ENCODE data around the gene LGALS3BP.

The LGALS3BP gene

DNA sequence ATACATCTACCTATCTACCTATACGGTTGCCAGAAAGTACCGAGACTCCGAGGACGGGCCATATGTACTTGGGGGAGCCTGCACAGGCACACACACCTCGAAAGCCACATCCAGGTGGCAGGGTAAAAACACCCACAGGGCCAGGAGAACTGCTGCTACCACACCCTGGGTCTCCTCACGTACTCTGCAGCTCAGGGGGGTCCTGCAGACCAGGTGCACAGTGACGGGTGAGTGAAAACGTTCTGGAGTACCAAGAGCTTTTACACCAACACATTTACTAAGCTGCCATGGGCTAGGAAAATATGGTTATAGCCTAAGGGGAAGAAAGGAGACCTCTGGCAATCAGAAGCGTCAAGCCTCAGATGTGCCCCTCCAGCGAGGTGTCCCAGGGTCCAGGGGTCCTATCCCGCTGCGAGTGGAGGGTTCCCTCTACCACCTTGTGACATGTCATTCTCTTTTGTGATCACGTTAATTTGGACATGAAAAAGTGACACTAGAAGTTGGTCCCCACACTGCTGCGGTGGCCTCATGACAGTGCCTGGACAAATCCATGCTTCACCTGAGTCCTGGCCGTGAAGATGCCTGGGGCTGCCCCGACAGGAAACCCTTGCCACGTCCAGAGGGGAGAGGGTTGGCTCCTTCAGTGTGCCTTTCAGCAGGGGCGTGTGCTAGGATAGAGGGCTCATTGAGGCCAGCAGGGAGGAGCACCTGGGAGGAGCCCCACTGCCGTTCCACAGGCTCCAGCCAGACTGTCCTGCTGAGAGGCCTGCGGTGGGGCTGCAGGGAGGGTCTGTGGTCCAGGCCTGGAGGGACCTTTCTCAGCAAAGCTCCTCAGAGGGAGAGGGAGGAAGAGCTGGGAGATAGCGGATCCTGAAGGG, 28.0 kb upstream of the LGALS3BP start:
- H3K9ac ChIP-seq (ENCODE audit: low read depth, low read length) = no peak overlapping the region
- H3K36me3 ChIP-seq (ENCODE audit: insufficient read depth, low read length) = no peaks in the 10 kb centered on the region
- H3K4me1 ChIP-seq (ENCODE audit: insufficient read depth, low read length) = no peaks in the 10 kb centered on the region
- H3K9me3 ChIP-seq (ENCODE audit: control insufficient read depth, insufficient read depth, low read length) = peaks cover under 1% of the 10 kb centered on the region; the same call in 1 of the 2 replicates

DNA sequence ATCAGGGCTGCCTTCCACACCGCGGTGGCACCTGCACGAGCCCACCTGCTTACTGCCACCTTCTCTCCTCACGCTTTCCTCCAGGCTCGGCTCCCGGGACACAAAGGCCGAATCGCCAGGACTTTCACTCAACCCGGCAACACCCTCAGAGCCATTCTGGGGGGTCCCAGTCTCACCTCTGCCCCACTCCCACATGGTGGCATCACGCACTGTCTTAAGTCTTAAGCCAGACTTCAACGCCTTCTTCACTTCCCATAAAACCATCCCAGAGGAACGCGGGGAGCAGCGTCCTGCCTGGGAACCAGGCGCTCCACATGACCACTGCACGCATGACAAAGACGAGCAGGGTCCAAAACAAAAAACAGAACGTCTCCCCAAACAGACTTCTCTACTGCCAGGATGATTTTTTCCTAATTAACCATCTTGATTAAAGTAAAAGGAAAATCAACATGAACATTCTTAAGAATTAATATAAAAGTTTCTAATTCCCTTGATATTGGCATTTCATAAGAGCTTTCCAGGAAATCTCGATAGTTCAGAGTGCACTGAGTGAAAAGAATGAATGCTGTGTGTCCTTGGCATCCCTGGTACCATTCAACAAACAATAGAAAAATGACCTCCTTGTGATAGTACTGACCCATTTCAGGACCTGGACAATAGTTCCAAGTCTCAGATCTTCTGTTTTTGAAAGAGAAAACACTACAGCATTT, 27.2 kb upstream of the LGALS3BP start:
- Histone ChIP-seq H3K4me1 (ENCODE audit: insufficient read depth, low read length) (no peaks in the 10 kb centered on the region), H3K9me3 (ENCODE audit: control insufficient read depth, insufficient read depth, low read length) (no peaks in the 10 kb centered on the region), H3K9ac (ENCODE audit: low read depth, low read length) (no peak overlapping the region)

DNA sequence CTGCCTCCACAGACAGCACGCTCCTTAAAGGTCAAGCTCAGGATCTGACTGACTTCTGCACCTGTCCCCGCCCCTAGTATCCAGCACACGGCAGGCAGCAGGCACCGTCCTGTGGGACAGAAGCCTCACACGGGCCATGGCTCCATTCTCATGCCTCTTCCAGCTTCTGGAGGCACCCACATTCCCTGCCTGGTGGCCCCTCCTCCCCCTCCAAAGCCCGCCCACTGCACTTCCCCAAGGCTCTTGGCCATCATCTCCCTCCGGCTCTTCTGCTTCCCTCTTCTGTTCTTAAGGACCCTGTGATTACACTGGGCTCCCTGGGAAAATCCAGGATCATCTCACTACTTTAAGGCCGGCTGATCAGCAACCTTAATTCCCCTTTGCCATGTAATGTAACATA, 26.3 kb upstream of the LGALS3BP start:
- no peaks in the 10 kb centered on the region for H3K4me1 ChIP-seq (ENCODE audit: insufficient read depth, low read length)
- H3K9ac ChIP-seq (ENCODE audit: low read depth, low read length) = no peak overlapping the region
- no peaks in the 10 kb centered on the region for H3K36me3 ChIP-seq (ENCODE audit: insufficient read depth, low read length)
- H3K9me3 ChIP-seq (ENCODE audit: control insufficient read depth, insufficient read depth, low read length) = no peaks in the 10 kb centered on the region

More for the DNA sequence above, 27.2 kb upstream of the LGALS3BP start:
- H3K36me3 ChIP-seq (ENCODE audit: insufficient read depth, low read length) = no peaks in the 10 kb centered on the region

DNA sequence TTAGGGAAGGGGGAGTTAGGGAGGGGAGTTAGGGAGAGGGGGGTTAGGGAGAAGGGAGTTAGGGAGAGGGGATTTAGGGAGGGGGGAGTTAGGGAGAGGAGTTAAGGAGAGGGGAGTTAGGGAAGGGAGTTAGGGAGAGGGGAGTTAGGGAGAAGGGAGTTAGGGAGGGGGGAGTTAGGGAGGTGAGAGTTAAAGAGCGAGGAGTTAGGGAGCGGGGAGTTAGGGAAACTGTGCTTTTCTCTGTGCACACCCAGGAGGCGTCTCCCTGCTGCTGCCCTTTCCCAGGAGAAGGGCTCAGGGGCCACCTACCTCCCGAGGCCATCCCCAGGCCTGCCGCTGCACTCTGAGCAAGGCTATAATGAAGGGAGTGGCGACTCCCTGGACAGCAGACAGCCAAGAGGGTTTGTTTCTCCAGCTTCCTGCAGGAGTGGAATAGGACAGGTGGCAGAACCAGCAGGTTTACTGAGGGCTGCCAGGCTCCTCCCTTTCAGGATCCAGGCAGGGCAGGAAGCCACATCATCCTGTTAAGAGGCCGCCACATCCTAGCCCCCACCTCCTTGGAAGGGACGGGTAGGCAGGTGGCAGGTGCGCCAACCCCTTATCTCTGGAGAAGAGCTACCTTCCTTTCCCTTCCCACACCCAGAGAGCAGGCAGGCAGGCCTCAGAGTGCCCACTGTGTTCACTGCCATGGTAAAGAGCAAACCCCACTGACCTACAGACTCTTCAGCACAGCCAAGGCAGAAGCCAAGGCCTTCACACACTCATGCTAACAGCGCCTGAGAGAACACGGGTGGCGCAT, 25.5 kb upstream of the LGALS3BP start:
- Histone ChIP-seq H3K36me3 (ENCODE audit: insufficient read depth, low read length) (no peaks in the 10 kb centered on the region), H3K9ac (ENCODE audit: low read depth, low read length) (no peak overlapping the region), H3K9me3 (ENCODE audit: control insufficient read depth, insufficient read depth, low read length) (no peaks in the 10 kb centered on the region), H3K4me1 (ENCODE audit: insufficient read depth, low read length) (no peaks in the 10 kb centered on the region)

DNA sequence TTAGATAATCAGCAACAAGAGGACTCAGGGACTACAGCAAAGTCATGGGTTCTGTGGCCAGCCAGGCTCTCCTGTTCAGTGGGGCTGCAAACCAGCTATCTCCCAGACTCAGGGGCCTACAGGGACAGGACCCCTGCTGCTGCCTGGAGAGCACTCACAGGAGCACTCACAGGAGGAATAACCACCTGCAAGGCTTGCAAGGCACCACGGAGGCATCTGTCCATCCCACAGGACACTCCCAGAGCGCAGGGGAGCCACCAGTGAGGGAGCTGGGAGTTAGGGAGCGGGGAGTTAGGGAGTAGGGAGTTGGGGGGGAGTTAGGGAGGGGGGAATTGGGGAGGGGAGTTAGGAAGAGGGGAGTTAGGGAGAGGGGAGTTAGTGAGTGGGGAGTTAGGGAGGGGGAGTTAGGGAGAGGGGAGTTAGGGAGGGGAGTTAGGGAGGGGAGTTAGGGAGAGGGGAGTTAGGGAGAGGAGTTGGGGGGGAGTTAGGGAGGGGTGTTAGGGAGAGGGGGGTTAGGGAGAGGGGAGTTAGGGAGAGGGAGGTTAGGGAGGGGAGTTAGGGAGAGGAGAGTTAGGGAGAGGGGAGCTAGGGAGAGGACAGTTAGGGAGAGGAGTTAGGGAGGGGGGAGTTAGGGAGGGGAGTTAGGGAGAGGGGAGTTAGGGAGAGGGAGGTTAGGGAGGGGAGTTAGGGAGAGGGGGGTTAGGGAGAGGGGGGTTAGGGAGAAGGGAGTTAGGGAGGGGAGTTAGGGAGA, 24.1 kb upstream of the LGALS3BP start:
- Histone ChIP-seq H3K9me3 (ENCODE audit: control insufficient read depth, insufficient read depth, low read length) (no peaks in the 10 kb centered on the region), H3K9ac (ENCODE audit: low read depth, low read length) (no peak overlapping the region), H3K36me3 (ENCODE audit: insufficient read depth, low read length) (no peaks in the 10 kb centered on the region), H3K4me1 (ENCODE audit: insufficient read depth, low read length) (no peaks in the 10 kb centered on the region)

DNA sequence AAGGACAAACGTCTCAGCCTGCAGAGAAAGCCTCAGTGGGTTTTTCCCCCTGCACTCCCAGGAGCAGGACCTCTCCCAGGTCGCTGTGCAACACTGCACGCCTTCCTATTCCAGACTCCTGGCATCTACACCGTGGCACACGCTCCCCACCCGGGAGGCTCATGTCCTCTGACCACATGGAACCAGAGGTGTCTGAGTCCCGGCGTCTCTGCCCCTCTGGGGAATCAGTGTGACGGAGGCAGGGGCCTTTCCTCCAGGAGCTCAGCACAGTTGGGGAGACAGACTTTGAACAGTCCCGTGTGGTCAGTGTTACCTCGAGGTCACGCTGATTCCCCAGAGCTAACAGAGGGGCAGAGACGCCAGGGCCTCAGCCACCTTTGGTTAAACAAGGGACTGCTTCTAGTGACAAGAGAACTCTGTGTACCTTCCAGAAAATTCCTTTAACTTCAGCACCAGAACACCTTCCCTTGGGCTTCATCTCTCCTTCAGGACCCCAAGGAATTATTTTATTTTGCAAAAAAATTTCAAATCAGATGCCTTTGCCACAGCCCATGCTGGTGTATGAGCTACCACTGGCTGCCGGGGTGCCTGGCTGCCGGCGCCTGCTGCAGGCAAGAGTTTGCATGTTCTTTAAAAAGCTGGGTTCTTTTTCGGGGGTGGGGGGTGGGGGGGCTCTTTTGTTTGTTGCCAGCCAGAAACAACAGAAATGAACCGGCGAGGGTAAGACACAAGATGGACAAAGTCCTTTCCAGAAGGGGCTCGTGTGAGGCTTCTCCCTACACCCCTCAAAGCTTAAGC, 23.3 kb upstream of the LGALS3BP start:
- Histone ChIP-seq H3K9me3 (ENCODE audit: control insufficient read depth, insufficient read depth, low read length) (no peaks in the 10 kb centered on the region), H3K9ac (ENCODE audit: low read depth, low read length) (no peak overlapping the region), H3K4me1 (ENCODE audit: insufficient read depth, low read length) (no peaks in the 10 kb centered on the region), H3K36me3 (ENCODE audit: insufficient read depth, low read length) (no peaks in the 10 kb centered on the region)

DNA sequence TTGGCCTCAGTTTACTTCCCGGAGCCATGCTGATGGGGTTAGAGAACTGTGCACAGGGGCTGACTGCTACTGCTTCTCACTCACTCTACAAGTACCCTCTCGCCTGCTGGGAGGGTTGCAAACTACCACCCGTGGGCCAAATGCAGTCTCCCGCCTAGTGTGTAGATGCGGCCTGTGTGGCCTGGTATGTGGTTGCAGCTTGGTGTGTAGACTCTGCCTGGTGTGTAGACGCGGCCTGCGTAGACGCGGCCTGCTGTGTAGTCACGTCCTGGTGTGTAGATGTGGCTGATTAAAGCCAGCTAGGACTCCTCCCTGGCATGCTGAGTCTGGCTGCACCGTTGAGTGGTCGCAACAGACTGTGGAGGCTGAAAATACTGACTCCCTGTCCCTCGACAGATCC, 22.6 kb upstream of the LGALS3BP start:
- no peaks in the 10 kb centered on the region for H3K4me1 ChIP-seq (ENCODE audit: insufficient read depth, low read length)
- no peaks in the 10 kb centered on the region for H3K36me3 ChIP-seq (ENCODE audit: insufficient read depth, low read length)
- no peak overlapping the region for H3K9ac ChIP-seq (ENCODE audit: low read depth, low read length)
- no peaks in the 10 kb centered on the region for H3K9me3 ChIP-seq (ENCODE audit: control insufficient read depth, insufficient read depth, low read length)

DNA sequence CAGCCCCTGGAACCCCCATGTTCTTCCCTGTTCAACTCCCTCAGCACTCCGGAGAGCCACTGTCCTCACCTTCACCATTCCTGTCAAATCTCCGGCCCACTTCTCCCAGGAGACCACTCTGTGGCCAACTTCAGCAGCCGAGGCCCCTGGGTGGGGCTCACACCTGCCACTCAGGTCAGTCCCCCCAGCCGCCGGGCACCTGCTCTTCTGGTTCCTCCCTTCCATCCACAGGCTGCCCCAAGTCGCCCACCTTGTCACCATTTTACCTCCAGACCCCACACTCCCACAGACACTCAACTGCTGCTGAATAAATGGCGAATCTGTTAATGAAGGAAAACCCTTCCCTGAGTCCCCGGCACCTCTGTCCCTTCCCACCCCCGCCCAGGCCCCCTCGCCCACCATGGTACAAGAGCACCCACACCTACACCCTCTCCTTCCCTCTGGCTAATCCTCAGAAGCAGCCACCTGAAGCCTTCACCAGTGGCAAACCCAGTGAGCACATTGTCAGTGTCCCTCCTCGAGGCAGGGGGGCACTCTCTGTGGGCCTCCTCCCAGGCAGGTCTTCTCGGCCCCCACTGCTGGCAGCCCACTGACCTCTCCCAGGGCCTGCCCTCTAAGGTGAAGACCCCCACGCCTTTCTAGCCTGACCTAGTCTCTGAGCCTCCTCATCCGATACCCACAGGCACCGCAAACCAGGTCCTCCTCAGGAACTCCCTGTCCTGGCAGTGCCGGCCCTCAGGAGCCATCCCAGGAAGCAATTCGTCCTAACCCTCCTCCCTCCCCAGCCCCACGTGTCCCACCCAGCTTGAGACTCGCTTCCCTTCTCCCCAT, 21.7 kb upstream of the LGALS3BP start:
- H3K4me1 ChIP-seq (ENCODE audit: insufficient read depth, low read length) = no peaks in the 10 kb centered on the region
- H3K36me3 ChIP-seq (ENCODE audit: insufficient read depth, low read length) = peaks cover 1% of the 10 kb centered on the region; the same call in 1 of the 2 replicates
- H3K9ac ChIP-seq (ENCODE audit: low read depth, low read length) = no peak overlapping the region
- H3K9me3 ChIP-seq (ENCODE audit: control insufficient read depth, insufficient read depth, low read length) = no peaks in the 10 kb centered on the region

DNA sequence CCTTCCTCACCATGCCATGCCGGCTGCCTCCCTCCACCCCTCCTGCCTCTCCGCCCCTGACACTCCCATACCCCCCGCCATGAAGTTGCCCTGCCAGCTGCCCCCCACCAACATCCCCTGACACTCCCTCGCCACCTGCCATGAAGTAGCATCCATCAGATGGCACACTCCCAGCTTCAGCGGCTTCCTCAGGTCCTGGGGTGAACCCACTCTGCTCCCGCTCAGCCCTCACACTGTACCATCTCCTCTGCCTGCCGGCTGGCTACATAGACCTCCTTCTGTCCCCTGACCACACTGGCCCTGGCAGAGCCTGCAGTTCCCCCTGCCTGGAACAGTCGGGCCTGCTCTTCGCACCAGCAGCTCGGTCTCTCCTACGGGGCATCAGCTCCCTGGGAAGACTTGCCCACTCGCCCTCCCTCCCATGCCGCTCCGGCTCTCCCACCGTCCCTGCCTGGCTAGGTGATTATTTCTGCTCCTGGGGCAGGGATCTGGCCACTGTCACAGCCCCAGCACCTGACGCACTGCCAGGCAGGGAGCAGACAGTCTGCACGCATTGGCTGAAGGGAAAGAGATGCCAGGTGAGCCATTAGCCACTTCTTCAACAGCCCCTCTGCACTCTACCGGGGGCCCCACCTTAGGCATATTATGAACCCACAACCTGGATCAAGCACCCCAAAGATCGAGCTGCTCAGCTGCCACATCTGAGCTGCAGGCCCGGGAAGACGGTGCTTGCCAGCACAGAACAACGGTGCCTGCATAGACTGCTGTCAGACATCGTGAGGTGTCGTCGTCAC, 20.9 kb upstream of the LGALS3BP start:
- Histone ChIP-seq H3K9me3 (ENCODE audit: control insufficient read depth, insufficient read depth, low read length) (no peaks in the 10 kb centered on the region), H3K9ac (ENCODE audit: low read depth, low read length) (no peak overlapping the region), H3K4me1 (ENCODE audit: insufficient read depth, low read length) (no peaks in the 10 kb centered on the region), H3K36me3 (ENCODE audit: insufficient read depth, low read length) (peaks cover 3% of the 10 kb centered on the region; the same call in 1 of the 2 replicates)

DNA sequence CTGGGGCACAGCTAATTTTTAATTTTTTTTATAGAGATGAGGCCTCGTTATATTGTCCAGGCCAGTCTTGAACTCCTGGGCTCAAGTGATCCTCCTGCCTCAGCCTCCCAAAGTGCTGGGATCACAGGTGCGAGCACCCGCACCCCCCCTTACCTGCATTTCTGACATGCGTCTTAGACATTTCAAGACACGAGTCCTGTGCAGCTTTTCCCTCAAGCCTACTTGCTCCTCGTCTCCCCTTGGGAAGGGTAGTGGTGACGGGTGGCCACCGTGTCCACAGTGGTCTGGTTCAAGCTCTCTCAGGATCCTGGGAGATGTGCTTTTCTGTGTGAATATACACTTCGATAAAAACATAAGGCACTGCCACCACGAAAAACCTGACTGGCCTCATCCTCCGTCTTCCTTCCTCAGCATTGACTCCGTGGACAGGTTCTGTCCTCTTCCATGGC, 20.2 kb upstream of the LGALS3BP start:
- H3K4me1 ChIP-seq (ENCODE audit: insufficient read depth, low read length) = no peaks in the 10 kb centered on the region
- no peaks in the 10 kb centered on the region for H3K9me3 ChIP-seq (ENCODE audit: control insufficient read depth, insufficient read depth, low read length)
- no peak overlapping the region for H3K9ac ChIP-seq (ENCODE audit: low read depth, low read length)
- peaks cover 3% of the 10 kb centered on the region; the same call in 1 of the 2 replicates for H3K36me3 ChIP-seq (ENCODE audit: insufficient read depth, low read length)

DNA sequence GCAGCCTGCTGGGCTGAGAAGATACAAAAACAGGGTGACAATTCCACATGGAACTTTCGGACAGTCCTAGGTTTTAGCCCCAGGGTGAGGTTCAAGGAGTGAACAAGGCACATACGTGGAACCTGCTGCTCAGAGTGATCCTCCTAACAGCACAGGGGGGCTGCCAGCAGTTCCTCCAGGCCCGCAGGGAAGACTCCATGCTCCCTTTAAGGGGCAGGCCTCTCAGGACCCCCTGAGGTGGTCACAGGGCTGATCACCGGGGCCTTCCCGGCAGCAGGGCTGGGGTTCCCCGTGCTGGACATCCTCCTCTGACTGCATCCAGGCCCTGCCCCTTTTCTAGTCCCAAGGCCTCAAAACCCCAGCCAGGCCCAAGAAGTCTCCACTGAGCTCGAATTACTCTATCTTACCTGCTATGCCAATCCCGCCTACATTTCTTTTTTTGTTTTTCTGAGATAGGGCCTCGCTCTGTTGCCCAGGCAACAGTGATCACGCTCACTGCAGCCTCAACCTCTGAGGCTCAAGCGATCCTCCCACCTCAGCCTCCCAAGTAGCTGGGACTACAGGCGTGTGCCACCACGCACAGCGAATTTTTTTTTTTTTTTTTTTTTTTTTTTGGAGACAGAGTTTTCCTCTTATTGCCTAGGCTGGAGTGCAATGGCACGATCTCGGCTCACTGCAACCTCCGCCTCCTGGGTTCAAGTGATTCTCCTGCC, 19.5 kb upstream of the LGALS3BP start:
- H3K9me3 ChIP-seq (ENCODE audit: control insufficient read depth, insufficient read depth, low read length) = no peaks in the 10 kb centered on the region
- H3K4me1 ChIP-seq (ENCODE audit: insufficient read depth, low read length) = no peaks in the 10 kb centered on the region
- no peak overlapping the region for H3K9ac ChIP-seq (ENCODE audit: low read depth, low read length)
- peaks cover 3% of the 10 kb centered on the region; the same call in 1 of the 2 replicates for H3K36me3 ChIP-seq (ENCODE audit: insufficient read depth, low read length)

Data from ES-I3 (cell line).